GM18873 (cell line): ENCODE results near the gene MECP2.
"Not testable (repeated sequence)": the region's sequence is repeated elsewhere in the genome, so short reads cannot be mapped to it uniquely, and the experiment has no call there.

Experiments used
- ATAC-seq: cut with Tn5 transposase; IDR thresholded peaks from one replicate; pipeline ENCODE4 v1.9.1; 2021; ENCODE audit warnings: mild to moderate bottlenecking, moderate library complexity, moderate number of reproducible peaks; ENCODE audit not compliant: unreplicated experiment, low FRiP score

MECP2 gene

GRCh38 chrX:154002215-154002719 lies 95.2 kb downstream of the MECP2 start:
- no peak for ATAC-seq

- ATAC-seq, result no peak
Measured at GRCh38 chrX:154000051-154000450, 97.5 kb downstream of the MECP2 start.

GRCh38 chrX:153999359-154000037 lies 98.0 kb downstream of the MECP2 start:
- ATAC-seq, result no peak

- no peak for ATAC-seq
Measured at GRCh38 chrX:153995504-153995903, 102.0 kb downstream of the MECP2 start.

- not testable (repeated sequence) for ATAC-seq
Measured at GRCh38 chrX:153994398-153994797, 103.1 kb downstream of the MECP2 start.

- ATAC-seq, result no peak
Measured at GRCh38 chrX:153993978-153994377, 103.5 kb downstream of the MECP2 start.

GRCh38 chrX:153993079-153993478 lies 104.4 kb downstream of the MECP2 start:
- no peak for ATAC-seq

- ATAC-seq, result no peak
Measured at GRCh38 chrX:153992180-153992579, 105.3 kb downstream of the MECP2 start.

- ATAC-seq, result no peak
Measured at GRCh38 chrX:153991013-153991580, 106.4 kb downstream of the MECP2 start.

- no peak for ATAC-seq
Measured at GRCh38 chrX:153989973-153990655, 107.4 kb downstream of the MECP2 start.

- no peak for ATAC-seq
Measured at GRCh38 chrX:153988493-153988892, 109.0 kb downstream of the MECP2 start.

GRCh38 chrX:153984351-153985178 lies 113.0 kb downstream of the MECP2 start:
- no peak for ATAC-seq

GRCh38 chrX:153983321-153983801 lies 114.2 kb downstream of the MECP2 start:
- no peak for ATAC-seq

GRCh38 chrX:153981771-153982533 lies 115.6 kb downstream of the MECP2 start:
- no peak for ATAC-seq

- ATAC-seq, result no peak
Measured at GRCh38 chrX:153981231-153981630, 116.3 kb downstream of the MECP2 start.

GRCh38 chrX:153980394-153980793 lies 117.1 kb downstream of the MECP2 start:
- peak; percentile 54 for ATAC-seq

- ATAC-seq, result no peak
Measured at GRCh38 chrX:153974726-153975286, 122.7 kb downstream of the MECP2 start.

- ATAC-seq, result no peak
Measured at GRCh38 chrX:153974003-153974725, 123.4 kb downstream of the MECP2 start.
